SK-N-MC (cell line): ENCODE results near the gene RBM23.

ENCODE experiments used
- DNase-seq: peaks from one replicate; pipeline ENCODE4 v3.0.0-alpha.2; 2011; ENCODE audit warnings: low read depth, low spot score
- H3K27ac ChIP-seq: fragments of 200-600 bp; sonication (generic); 2 replicates; pipeline ENCODE4 v1.5.1; 2016; ENCODE audit warnings: mixed run types
- H3K36me3 ChIP-seq: fragments of 200-600 bp; sonication (generic); 2 replicates; pipeline ENCODE4 v1.6.1; 2017; ENCODE audit warnings: antibody characterized with exemption, low read length, mixed read lengths; ENCODE audit not compliant: insufficient read depth
- H3K4me3 ChIP-seq: fragments of 200-600 bp; sonication (generic); 2 replicates; pipeline ENCODE4 v1.5.1; 2016
- H3K9ac ChIP-seq: fragments of 200-600 bp; sonication (generic); 2 replicates; pipeline ENCODE4 v1.8.0; 2017; ENCODE audit warnings: mixed run types, mixed read lengths; ENCODE audit not compliant: insufficient read length
- H3K9me3 ChIP-seq: fragments of 200-600 bp; sonication (generic); 2 replicates; pipeline ENCODE4 v1.6.1; 2017; ENCODE audit warnings: low read depth, mild to moderate bottlenecking, antibody characterized with exemption, low read length, moderate library complexity, mixed read lengths
- EZH2 ChIP-seq: fragments of 200-600 bp; sonication (generic); IDR thresholded peaks from one replicate; pipeline ENCODE4 v1.6.1; 2017; ENCODE audit warnings: antibody characterized with exemption
- FOXP2 ChIP-seq: optimal IDR thresholded peaks from 2 replicates; pipeline ENCODE3; 2011; ENCODE audit warnings: mild to moderate bottlenecking, moderate library complexity; ENCODE audit not compliant: insufficient read depth; ENCODE audit errors: extremely low read length, control extremely low read depth
- POLR2AphosphoS5 ChIP-seq: IDR thresholded peaks from 2 replicates; pipeline ENCODE4 v1.6.1; 2012; ENCODE audit warnings: mild to moderate bottlenecking, low read depth, low read length, borderline replicate concordance

Gene RBM23

GRCh38 chr14:22896760-22897159 is 22.2 kb downstream of the RBM23 start:
- TF ChIP-seq FOXP2 (no peak), EZH2 (no peak), POLR2AphosphoS5 (no peak)
- no peak for DNase-seq
- Histone ChIP-seq H3K9me3 (no peaks in the 10 kb centered on the region), H3K4me3 (no peak overlapping the region), H3K27ac (no peak overlapping the region), H3K9ac (no peak overlapping the region), H3K36me3 (peaks cover 17% of the 10 kb centered on the region)

GRCh38 chr14:22896356-22896755 is 22.6 kb downstream of the RBM23 start:
- TF ChIP-seq POLR2AphosphoS5 (no peak), EZH2 (no peak), FOXP2 (no peak)
- H3K36me3 ChIP-seq, result peaks cover 13% of the 10 kb centered on the region

GRCh38 chr14:22895402-22895801 is 23.5 kb downstream of the RBM23 start:
- Histone ChIP-seq H3K36me3 (peaks cover 5% of the 10 kb centered on the region), H3K9me3 (no peaks in the 10 kb centered on the region), H3K27ac (no peak overlapping the region), H3K4me3 (no peak overlapping the region), H3K9ac (no peak overlapping the region)
- no peak for DNase-seq
- TF ChIP-seq FOXP2, result no peak
- no peak for TF ChIP-seq POLR2AphosphoS5
- TF ChIP-seq EZH2, result no peak

More at GRCh38 chr14:22896356-22896755, 22.6 kb downstream of the RBM23 start:
- DNase-seq, result no peak
- no peak overlapping the region for H3K27ac ChIP-seq
- H3K9ac ChIP-seq, result no peak overlapping the region
- H3K9me3 ChIP-seq, result no peaks in the 10 kb centered on the region
- H3K4me3 ChIP-seq, result no peak overlapping the region

GRCh38 chr14:22893706-22894105 is 25.2 kb downstream of the RBM23 start:
- DNase-seq, result no peak
- no peak overlapping the region for H3K4me3 ChIP-seq
- H3K27ac ChIP-seq, result no peak overlapping the region
- H3K9me3 ChIP-seq, result no peaks in the 10 kb centered on the region
- H3K9ac ChIP-seq, result no peak overlapping the region
- TF ChIP-seq POLR2AphosphoS5, result no peak
- no peak for TF ChIP-seq EZH2
- no peak for TF ChIP-seq FOXP2
- H3K36me3 ChIP-seq, result no peaks in the 10 kb centered on the region; the same call in 1 of the 2 replicates

- TF ChIP-seq POLR2AphosphoS5, result no peak
- no peak for DNase-seq
- H3K36me3 ChIP-seq, result no peaks in the 10 kb centered on the region
Observed at GRCh38 chr14:22892488-22892887, 26.5 kb downstream of the RBM23 start.

GRCh38 chr14:22890416-22890815 is 28.5 kb downstream of the RBM23 start:
- Histone ChIP-seq H3K36me3 (no peaks in the 10 kb centered on the region), H3K9ac (no peak overlapping the region), H3K4me3 (no peak overlapping the region), H3K27ac (no peak overlapping the region), H3K9me3 (no peaks in the 10 kb centered on the region)
- TF ChIP-seq EZH2 (no peak), FOXP2 (no peak), POLR2AphosphoS5 (no peak)
- no peak for DNase-seq

More at GRCh38 chr14:22892488-22892887, 26.5 kb downstream of the RBM23 start:
- no peak overlapping the region for H3K4me3 ChIP-seq
- H3K27ac ChIP-seq, result no peak overlapping the region
- H3K9me3 ChIP-seq, result no peaks in the 10 kb centered on the region
- no peak overlapping the region for H3K9ac ChIP-seq

- H3K9ac ChIP-seq, result no peak overlapping the region
- DNase-seq, result no peak
- H3K4me3 ChIP-seq, result no peak overlapping the region
- H3K9me3 ChIP-seq, result no peaks in the 10 kb centered on the region
- H3K27ac ChIP-seq, result no peak overlapping the region
- no peaks in the 10 kb centered on the region for H3K36me3 ChIP-seq
- TF ChIP-seq FOXP2, result no peak
- TF ChIP-seq EZH2, result no peak
- TF ChIP-seq POLR2AphosphoS5, result no peak
Observed at GRCh38 chr14:22888662-22889061, 30.3 kb downstream of the RBM23 start.

GRCh38 chr14:22887990-22888378 is 31.0 kb downstream of the RBM23 start:
- Histone ChIP-seq H3K4me3 (no peak overlapping the region), H3K9ac (no peak overlapping the region)

GRCh38 chr14:22887260-22887989 is 31.5 kb downstream of the RBM23 start:
- DNase-seq, result no peak
- Histone ChIP-seq H3K27ac (no peak overlapping the region), H3K9me3 (no peaks in the 10 kb centered on the region), H3K9ac (no peak overlapping the region), H3K4me3 (no peak overlapping the region), H3K36me3 (no peaks in the 10 kb centered on the region)
- TF ChIP-seq POLR2AphosphoS5 (no peak), EZH2 (no peak), FOXP2 (no peak)

More at GRCh38 chr14:22887990-22888378, 31.0 kb downstream of the RBM23 start:
- no peak for TF ChIP-seq POLR2AphosphoS5
- DNase-seq, result no peak
- Histone ChIP-seq H3K36me3 (no peaks in the 10 kb centered on the region), H3K27ac (no peak overlapping the region), H3K9me3 (no peaks in the 10 kb centered on the region)
